ENCODE data around the gene HSPD1. TPM values are rescaled to one million over a fixed set of nuclear protein-coding genes. Genes with fewer than 3 reads are reported as not detected.
A peak's percentile ranks its signal among the peaks of the same experiment; 100 is the strongest.

HSPD1 gene
- total and polyA plus RNA-seq, 2 of the 13 experiments (the other 11 are each of a cell fraction or from before 2014, with no cell fraction given), result 685 to 2,610 TPM

- in situ Hi-C loops (cut with HindIII; ENCODE audit: extremely low pct_ligation_motif_present, low pct_unique_long_range_greater_than_20kb) (no loop called here), intact Hi-C loops (cut with micrococcal nuclease; ENCODE audit: unreplicated experiment) (no loop called here)
- Histone ChIP-seq H3K79me2 (ENCODE audit: insufficient read depth, low read length) (peaks cover 94% of the 10 kb centered on the region), H3K36me3 (replicated peaks in 1 of 2; ENCODE audit: control insufficient read depth in 1 of 2, insufficient read depth in 2 of 2, low read length in 2 of 2) (peaks cover 18 to 60% of the 10 kb centered on the region in 2 experiments), H3K4me3 (replicated peaks in 1 of 3; ENCODE audit: insufficient read depth in 1 of 3, low read depth in 2 of 3, low read length in 3 of 3) (peak overlapping the region; percentile 68 to 96 (median 95)), H2AFZ (ENCODE audit: low read length) (no peak overlapping the region), H3K27ac (ENCODE audit: extremely low read length, insufficient read depth, low read length) (peak overlapping the region; percentile 96), H3K9me3 (ENCODE audit: low read length) (no peaks in the 10 kb centered on the region), H3K4me2 (ENCODE audit: low read depth, low read length) (peak overlapping the region; percentile 92), H3K27me3 (ENCODE audit: control insufficient read depth in 1 of 2, insufficient read depth in 2 of 2, low read length in 2 of 2) (no peaks in the 10 kb centered on the region; a peak in 1 of 5 replicates), H3K4me1 (ENCODE audit: insufficient read depth, low read length) (peaks cover 67% of the 10 kb centered on the region), H3K9ac (ENCODE audit: insufficient read depth, low read depth, low read length) (peak overlapping the region; percentile 99), H4K20me1 (ENCODE audit: insufficient read depth, low read length) (peaks cover 67% of the 10 kb centered on the region)
- ChIA-PET CTCF (ENCODE audit: low intra/inter-chr PET ratio, low total read pairs) (no interaction called here), POLR2A (interaction anchor here (1.3 to 5.8 kb wide), 9 partner anchors 9 to 208 kb away, joined by 6 to 264 read pairs (median 71); partner anchors contain the start of genes COQ10B, MARS2, MOB4 and SF3B1)
- BruUV-seq (replicated peaks), result TSS peak; percentile 48
- ATAC-seq (no peak), FAIRE-seq (no peak), DNase-seq (ENCODE audit: low spot score) (no peak)
- under 1% methylated on average over 13 of the region's 14 CpGs for WGBS (ENCODE audit: low lambda C conversion rate)
- no peak for TF ChIP-seq ZNF766 (CRISPR knock-in tag; IDR thresholded peaks at IDR 0.05; ENCODE audit: borderline replicate concordance)
- no peak for TF ChIP-seq CENPX (CRISPR knock-in tag; IDR thresholded peaks at IDR 0.05)
- no peak for TF ChIP-seq ZSCAN12 (CRISPR knock-in tag; IDR thresholded peaks at IDR 0.05)
- TF ChIP-seq ZNF12 (CRISPR knock-in tag; IDR thresholded peaks at IDR 0.05), result peak; percentile 51; the same call in 1 of the 2 replicates
- 0 out of 2 replicates have a peak, but pooled peaks have one; percentile 9 for TF ChIP-seq ELF1 (CRISPR knock-in tag; IDR thresholded peaks at IDR 0.05)
- TF ChIP-seq DNMT3B (CRISPR knock-in tag; conservative IDR thresholded peaks at IDR 0.05), result 0 out of 2 replicates have a peak, but pooled peaks have one; percentile 28
- TF ChIP-seq, protein P1, sequence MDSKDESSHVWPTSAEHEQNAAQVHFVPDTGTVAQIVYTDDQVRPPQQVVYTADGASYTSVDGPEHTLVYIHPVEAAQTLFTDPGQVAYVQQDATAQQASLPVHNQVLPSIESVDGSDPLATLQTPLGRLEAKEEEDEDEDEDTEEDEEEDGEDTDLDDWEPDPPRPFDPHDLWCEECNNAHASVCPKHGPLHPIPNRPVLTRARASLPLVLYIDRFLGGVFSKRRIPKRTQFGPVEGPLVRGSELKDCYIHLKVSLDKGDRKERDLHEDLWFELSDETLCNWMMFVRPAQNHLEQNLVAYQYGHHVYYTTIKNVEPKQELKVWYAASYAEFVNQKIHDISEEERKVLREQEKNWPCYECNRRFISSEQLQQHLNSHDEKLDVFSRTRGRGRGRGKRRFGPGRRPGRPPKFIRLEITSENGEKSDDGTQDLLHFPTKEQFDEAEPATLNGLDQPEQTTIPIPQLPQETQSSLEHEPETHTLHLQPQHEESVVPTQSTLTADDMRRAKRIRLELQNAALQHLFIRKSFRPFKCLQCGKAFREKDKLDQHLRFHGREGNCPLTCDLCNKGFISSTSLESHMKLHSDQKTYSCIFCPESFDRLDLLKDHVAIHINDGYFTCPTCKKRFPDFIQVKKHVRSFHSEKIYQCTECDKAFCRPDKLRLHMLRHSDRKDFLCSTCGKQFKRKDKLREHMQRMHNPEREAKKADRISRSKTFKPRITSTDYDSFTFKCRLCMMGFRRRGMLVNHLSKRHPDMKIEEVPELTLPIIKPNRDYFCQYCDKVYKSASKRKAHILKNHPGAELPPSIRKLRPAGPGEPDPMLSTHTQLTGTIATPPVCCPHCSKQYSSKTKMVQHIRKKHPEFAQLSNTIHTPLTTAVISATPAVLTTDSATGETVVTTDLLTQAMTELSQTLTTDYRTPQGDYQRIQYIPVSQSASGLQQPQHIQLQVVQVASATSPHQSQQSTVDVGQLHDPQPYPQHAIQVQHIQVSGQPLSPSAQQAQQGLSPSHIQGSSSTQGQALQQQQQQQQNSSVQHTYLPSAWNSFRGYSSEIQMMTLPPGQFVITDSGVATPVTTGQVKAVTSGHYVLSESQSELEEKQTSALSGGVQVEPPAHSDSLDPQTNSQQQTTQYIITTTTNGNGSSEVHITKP (CRISPR knock-in tag; IDR thresholded peaks at IDR 0.05; ENCODE audit: low read depth), result no peak
- peak; percentile 36; the same call in 1 of the 2 replicates for TF ChIP-seq BHLHE40 (IDR thresholded peaks at IDR 0.05; ENCODE audit: low read length)
- TF ChIP-seq HOXA5 (CRISPR knock-in tag; IDR thresholded peaks at IDR 0.05), result 0 out of 2 replicates have a peak, but pooled peaks have one; percentile 1
- no peak for TF ChIP-seq JUND (CRISPR knock-in tag; IDR thresholded peaks at IDR 0.05)
- TF ChIP-seq, protein P2, sequence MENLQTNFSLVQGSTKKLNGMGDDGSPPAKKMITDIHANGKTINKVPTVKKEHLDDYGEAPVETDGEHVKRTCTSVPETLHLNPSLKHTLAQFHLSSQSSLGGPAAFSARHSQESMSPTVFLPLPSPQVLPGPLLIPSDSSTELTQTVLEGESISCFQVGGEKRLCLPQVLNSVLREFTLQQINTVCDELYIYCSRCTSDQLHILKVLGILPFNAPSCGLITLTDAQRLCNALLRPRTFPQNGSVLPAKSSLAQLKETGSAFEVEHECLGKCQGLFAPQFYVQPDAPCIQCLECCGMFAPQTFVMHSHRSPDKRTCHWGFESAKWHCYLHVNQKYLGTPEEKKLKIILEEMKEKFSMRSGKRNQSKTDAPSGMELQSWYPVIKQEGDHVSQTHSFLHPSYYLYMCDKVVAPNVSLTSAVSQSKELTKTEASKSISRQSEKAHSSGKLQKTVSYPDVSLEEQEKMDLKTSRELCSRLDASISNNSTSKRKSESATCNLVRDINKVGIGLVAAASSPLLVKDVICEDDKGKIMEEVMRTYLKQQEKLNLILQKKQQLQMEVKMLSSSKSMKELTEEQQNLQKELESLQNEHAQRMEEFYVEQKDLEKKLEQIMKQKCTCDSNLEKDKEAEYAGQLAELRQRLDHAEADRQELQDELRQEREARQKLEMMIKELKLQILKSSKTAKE (CRISPR knock-in tag; IDR thresholded peaks at IDR 0.05; ENCODE audit: borderline replicate concordance), result no peak
- TF ChIP-seq, protein P3, sequence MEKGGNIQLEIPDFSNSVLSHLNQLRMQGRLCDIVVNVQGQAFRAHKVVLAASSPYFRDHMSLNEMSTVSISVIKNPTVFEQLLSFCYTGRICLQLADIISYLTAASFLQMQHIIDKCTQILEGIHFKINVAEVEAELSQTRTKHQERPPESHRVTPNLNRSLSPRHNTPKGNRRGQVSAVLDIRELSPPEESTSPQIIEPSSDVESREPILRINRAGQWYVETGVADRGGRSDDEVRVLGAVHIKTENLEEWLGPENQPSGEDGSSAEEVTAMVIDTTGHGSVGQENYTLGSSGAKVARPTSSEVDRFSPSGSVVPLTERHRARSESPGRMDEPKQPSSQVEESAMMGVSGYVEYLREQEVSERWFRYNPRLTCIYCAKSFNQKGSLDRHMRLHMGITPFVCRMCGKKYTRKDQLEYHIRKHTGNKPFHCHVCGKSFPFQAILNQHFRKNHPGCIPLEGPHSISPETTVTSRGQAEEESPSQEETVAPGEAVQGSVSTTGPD (CRISPR knock-in tag; IDR thresholded peaks at IDR 0.05), result no peak
- TF ChIP-seq GABPA (IDR thresholded peaks at IDR 0.05; ENCODE audit: low read depth, low read length), result no peak
- TF ChIP-seq GABPA (CRISPR knock-in tag; IDR thresholded peaks at IDR 0.05; ENCODE audit: low read depth), result 0 out of 2 replicates have a peak, but pooled peaks have one; percentile 7
- no peak for TF ChIP-seq ZNF720 (CRISPR knock-in tag; IDR thresholded peaks at IDR 0.05)
- TF ChIP-seq TEAD2 (CRISPR knock-in tag; IDR thresholded peaks at IDR 0.05), result no peak
Observed at GRCh38 chr2:197498235-197498936, 1.3 kb downstream of the HSPD1 start.
